ENCODE data around the gene CIDEC. TPM values are rescaled to one million over a fixed set of nuclear protein-coding genes. Genes with fewer than 3 reads are reported as not detected.

The CIDEC gene
- total and polyA plus RNA-seq, 8 donors = 0.63 to 21.4 (median 2.0) TPM; not detected in 2

- Histone ChIP-seq H3K27ac (peak overlapping the region in 4 of 5 donors; percentile 90 to 94 (median 91)), H3K36me3 (peaks cover 0 to 20% (median 14%) of the 10 kb centered on the region in 4 donors), H3K4me3 (peak overlapping the region; percentile 58 to 68 (median 63)), H3K4me1 (peaks cover 44 to 59% (median 55%) of the 10 kb centered on the region in 4 donors), H3K27me3 (no peaks in the 10 kb centered on the region), H3K9me3 (no peaks in the 10 kb centered on the region)
- intact Hi-C loops (cut with DNase I; ENCODE audit: low total_unique reads) = loop anchor here (10.0 kb wide), 1 partner anchor 73 kb away; the partner anchor contains the start of gene RPUSD3
- no peak for DNase-seq
- WGBS, 5 donors = 38 to 79% (median 61%) methylated on average over 3 to 10 of the region's 10 CpGs
- TF ChIP-seq POLR2AphosphoS5 (IDR thresholded peaks at IDR 0.05) (no peak), CTCF (IDR thresholded peaks at IDR 0.05) (no peak), POLR2A (IDR thresholded peaks at IDR 0.05) (no peak), EP300 (IDR thresholded peaks at IDR 0.05) (no peak)
These were observed 37.8 kb upstream of the CIDEC start for GRCh38 chr3:9917820-9918219.

- no peak for TF ChIP-seq EP300 (IDR thresholded peaks at IDR 0.05)
- no peak for TF ChIP-seq CTCF (IDR thresholded peaks at IDR 0.05)
- no peak for TF ChIP-seq POLR2A (IDR thresholded peaks at IDR 0.05)
- TF ChIP-seq POLR2AphosphoS5 (IDR thresholded peaks at IDR 0.05) = peak; percentile 31 to 84 (median 76)
- intact Hi-C loops (cut with DNase I; ENCODE audit: low total_unique reads) = loop anchor here (10.0 kb wide), 1 partner anchor 72 kb away; the partner anchor contains the start of gene RPUSD3
- H3K4me1 ChIP-seq = peaks cover 44 to 68% (median 61%) of the 10 kb centered on the region in 4 donors
- 7 to 14% (median 10%) methylated on average over 9 to 19 of the region's 19 CpGs for WGBS, 5 donors
- peak within 1 kb of the TSS; percentile 84 to 94 (median 90) for H3K27ac ChIP-seq
- H3K36me3 ChIP-seq = peaks cover 0 to 17% (median 15%) of the 10 kb centered on the region in 4 donors
- DNase-seq = peak; percentile 88 to 96
- peak within 1 kb of the TSS; percentile 58 to 68 (median 63) for H3K4me3 ChIP-seq
- H3K9me3 ChIP-seq = no peaks in the 10 kb centered on the region
- no peaks in the 10 kb centered on the region for H3K27me3 ChIP-seq
These were observed 37.0 kb upstream of the CIDEC start, which contains the start of gene IL17RC for GRCh38 chr3:9916734-9917680. IL17RC (plus strand) TSS chr3:9917098; CDS start chr3:9917316, 218 bp downstream.

- peak overlapping the region; percentile 58 to 68 (median 63) for H3K4me3 ChIP-seq
These were observed 36.3 kb upstream of the CIDEC start for GRCh38 chr3:9916346-9916733.

GRCh38 chr3:9915254-9916141, 35.4 kb upstream of the CIDEC start:
- WGBS, 5 donors = 0 to 4% (median 2%) methylated on average over 46 to 99 of the region's 99 CpGs

More at GRCh38 chr3:9916346-9916733, 36.3 kb upstream of the CIDEC start:
- Histone ChIP-seq H3K27me3 (no peaks in the 10 kb centered on the region), H3K36me3 (peaks cover 0 to 23% (median 20%) of the 10 kb centered on the region in 4 donors), H3K9me3 (no peaks in the 10 kb centered on the region), H3K4me1 (peaks cover 44 to 74% (median 64%) of the 10 kb centered on the region in 4 donors), H3K27ac (peak overlapping the region; percentile 28 to 94 (median 90))
- 46 to 67% (median 54%) methylated on average over 6 to 7 of the region's 7 CpGs for WGBS, 5 donors
- intact Hi-C loops (cut with DNase I; ENCODE audit: low total_unique reads) = loop anchor here (10.0 kb wide), 1 partner anchor 72 kb away; the partner anchor contains the start of gene RPUSD3
- TF ChIP-seq EP300 (IDR thresholded peaks at IDR 0.05) (no peak), POLR2AphosphoS5 (IDR thresholded peaks at IDR 0.05) (peak in 1 of 3 donors; percentile 15)
- DNase-seq = peak in 1 of 2 donors; percentile 39

More at GRCh38 chr3:9915254-9916141, 35.4 kb upstream of the CIDEC start:
- no peaks in the 10 kb centered on the region for H3K27me3 ChIP-seq
- TF ChIP-seq CTCF (IDR thresholded peaks at IDR 0.05) = peak in 3 of 7 experiments; percentile 33 to 46 (median 36)
- TF ChIP-seq POLR2AphosphoS5 (IDR thresholded peaks at IDR 0.05) = peak in 1 of 3 donors; percentile 49
- TF ChIP-seq EP300 (IDR thresholded peaks at IDR 0.05) = no peak
- peaks cover 0 to 21% (median 21%) of the 10 kb centered on the region in 4 donors for H3K36me3 ChIP-seq
- H3K9me3 ChIP-seq = no peaks in the 10 kb centered on the region
- peak; percentile 76 to 91 for DNase-seq
- intact Hi-C loops (cut with DNase I; ENCODE audit: low total_unique reads) = loop anchor here (10.0 kb wide), 1 partner anchor 71 kb away; the partner anchor contains the start of gene RPUSD3
- peak overlapping the region; percentile 84 to 94 (median 90) for H3K27ac ChIP-seq
- H3K4me1 ChIP-seq = peaks cover 44 to 76% (median 64%) of the 10 kb centered on the region in 4 donors
- peak overlapping the region; percentile 58 to 68 (median 63) for H3K4me3 ChIP-seq
